ENCODE measurements around the gene EZR. TPM values are rescaled to one million over a fixed set of nuclear protein-coding genes. Genes with fewer than 3 reads are reported as not detected.
A peak's percentile ranks its signal among the peaks of the same experiment; 100 is the strongest.

EZR gene
- total RNA-seq, 1 experiment from 2014 or later: 263 TPM

- ChIA-PET CTCF (no interaction called here), POLR2A (no interaction called here)
- no peak overlapping the region for H3K4me3 ChIP-seq (ENCODE audit: low read depth in 2 of 2, low read length in 2 of 2)
- BruUV-seq (replicated peaks): no TSS peak
- no peaks in the 10 kb centered on the region for H3K4me1 ChIP-seq (ENCODE audit: control insufficient read depth, insufficient read depth, low read length)
- no peaks in the 10 kb centered on the region for H3K36me3 ChIP-seq (ENCODE audit: control insufficient read depth, insufficient read depth, low read length)
- intact Hi-C loops (cut with micrococcal nuclease; ENCODE audit: unreplicated experiment): no loop called here
- TF ChIP-seq TCF7L2 (IDR thresholded peaks at IDR 0.05; ENCODE audit: low read depth, low read length): no peak
- no peaks in the 10 kb centered on the region for H3K27me3 ChIP-seq (ENCODE audit: control insufficient read depth, insufficient read depth, low read length)
- ATAC-seq: no peak
- DNase-seq (ENCODE audit: low read depth, low spot score): no peak
- no peaks in the 10 kb centered on the region for H3K9me3 ChIP-seq (ENCODE audit: control insufficient read depth, insufficient read depth, low read depth, low read length)
- in situ Hi-C loops (cut with HindIII; ENCODE audit: low pct_unique_long_range_greater_than_20kb, low sequenced_read_pairs): no loop called here
- H3K27ac ChIP-seq (ENCODE audit: low read length): no peak overlapping the region
Measured at GRCh38 chr6:158828807-158829206, 9.6 kb upstream of the EZR start.

GRCh38 chr6:158826819-158827501 lies 7.8 kb upstream of the EZR start:
- POLR2A ChIA-PET: no interaction called here
- H3K4me3 ChIP-seq (ENCODE audit: low read depth in 2 of 2, low read length in 2 of 2): no peak overlapping the region
- H3K27me3 ChIP-seq (ENCODE audit: control insufficient read depth, insufficient read depth, low read length): no peaks in the 10 kb centered on the region
- CTCF ChIA-PET: no interaction called here
- intact Hi-C loops (cut with micrococcal nuclease; ENCODE audit: unreplicated experiment): no loop called here
- no peak for DNase-seq (ENCODE audit: low read depth, low spot score)
- no peaks in the 10 kb centered on the region for H3K36me3 ChIP-seq (ENCODE audit: control insufficient read depth, insufficient read depth, low read length)
- H3K9me3 ChIP-seq (ENCODE audit: control insufficient read depth, insufficient read depth, low read depth, low read length): no peaks in the 10 kb centered on the region
- no peak overlapping the region for H3K27ac ChIP-seq (ENCODE audit: low read length)
- ATAC-seq: no peak
- H3K4me1 ChIP-seq (ENCODE audit: control insufficient read depth, insufficient read depth, low read length): no peaks in the 10 kb centered on the region
- TF ChIP-seq TCF7L2 (IDR thresholded peaks at IDR 0.05; ENCODE audit: low read depth, low read length) (no peak), SIN3A (IDR thresholded peaks at IDR 0.05; ENCODE audit: borderline replicate concordance, insufficient read depth, low read depth, low read length) (no peak), POLR2AphosphoS5 (IDR thresholded peaks at IDR 0.05; ENCODE audit: low read depth, low read length) (no peak)
- TF ChIP-seq, protein P1, sequence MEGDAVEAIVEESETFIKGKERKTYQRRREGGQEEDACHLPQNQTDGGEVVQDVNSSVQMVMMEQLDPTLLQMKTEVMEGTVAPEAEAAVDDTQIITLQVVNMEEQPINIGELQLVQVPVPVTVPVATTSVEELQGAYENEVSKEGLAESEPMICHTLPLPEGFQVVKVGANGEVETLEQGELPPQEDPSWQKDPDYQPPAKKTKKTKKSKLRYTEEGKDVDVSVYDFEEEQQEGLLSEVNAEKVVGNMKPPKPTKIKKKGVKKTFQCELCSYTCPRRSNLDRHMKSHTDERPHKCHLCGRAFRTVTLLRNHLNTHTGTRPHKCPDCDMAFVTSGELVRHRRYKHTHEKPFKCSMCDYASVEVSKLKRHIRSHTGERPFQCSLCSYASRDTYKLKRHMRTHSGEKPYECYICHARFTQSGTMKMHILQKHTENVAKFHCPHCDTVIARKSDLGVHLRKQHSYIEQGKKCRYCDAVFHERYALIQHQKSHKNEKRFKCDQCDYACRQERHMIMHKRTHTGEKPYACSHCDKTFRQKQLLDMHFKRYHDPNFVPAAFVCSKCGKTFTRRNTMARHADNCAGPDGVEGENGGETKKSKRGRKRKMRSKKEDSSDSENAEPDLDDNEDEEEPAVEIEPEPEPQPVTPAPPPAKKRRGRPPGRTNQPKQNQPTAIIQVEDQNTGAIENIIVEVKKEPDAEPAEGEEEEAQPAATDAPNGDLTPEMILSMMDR (IDR thresholded peaks at IDR 0.05): no peak
- TF ChIP-seq, protein P2, sequence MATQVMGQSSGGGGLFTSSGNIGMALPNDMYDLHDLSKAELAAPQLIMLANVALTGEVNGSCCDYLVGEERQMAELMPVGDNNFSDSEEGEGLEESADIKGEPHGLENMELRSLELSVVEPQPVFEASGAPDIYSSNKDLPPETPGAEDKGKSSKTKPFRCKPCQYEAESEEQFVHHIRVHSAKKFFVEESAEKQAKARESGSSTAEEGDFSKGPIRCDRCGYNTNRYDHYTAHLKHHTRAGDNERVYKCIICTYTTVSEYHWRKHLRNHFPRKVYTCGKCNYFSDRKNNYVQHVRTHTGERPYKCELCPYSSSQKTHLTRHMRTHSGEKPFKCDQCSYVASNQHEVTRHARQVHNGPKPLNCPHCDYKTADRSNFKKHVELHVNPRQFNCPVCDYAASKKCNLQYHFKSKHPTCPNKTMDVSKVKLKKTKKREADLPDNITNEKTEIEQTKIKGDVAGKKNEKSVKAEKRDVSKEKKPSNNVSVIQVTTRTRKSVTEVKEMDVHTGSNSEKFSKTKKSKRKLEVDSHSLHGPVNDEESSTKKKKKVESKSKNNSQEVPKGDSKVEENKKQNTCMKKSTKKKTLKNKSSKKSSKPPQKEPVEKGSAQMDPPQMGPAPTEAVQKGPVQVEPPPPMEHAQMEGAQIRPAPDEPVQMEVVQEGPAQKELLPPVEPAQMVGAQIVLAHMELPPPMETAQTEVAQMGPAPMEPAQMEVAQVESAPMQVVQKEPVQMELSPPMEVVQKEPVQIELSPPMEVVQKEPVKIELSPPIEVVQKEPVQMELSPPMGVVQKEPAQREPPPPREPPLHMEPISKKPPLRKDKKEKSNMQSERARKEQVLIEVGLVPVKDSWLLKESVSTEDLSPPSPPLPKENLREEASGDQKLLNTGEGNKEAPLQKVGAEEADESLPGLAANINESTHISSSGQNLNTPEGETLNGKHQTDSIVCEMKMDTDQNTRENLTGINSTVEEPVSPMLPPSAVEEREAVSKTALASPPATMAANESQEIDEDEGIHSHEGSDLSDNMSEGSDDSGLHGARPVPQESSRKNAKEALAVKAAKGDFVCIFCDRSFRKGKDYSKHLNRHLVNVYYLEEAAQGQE (IDR thresholded peaks at IDR 0.05; ENCODE audit: insufficient read depth in 1 of 2, low read depth in 2 of 2, low read length in 1 of 2): no peak
- in situ Hi-C loops (cut with HindIII; ENCODE audit: low pct_unique_long_range_greater_than_20kb, low sequenced_read_pairs): no loop called here
- no TSS peak for BruUV-seq (replicated peaks)

DNA sequence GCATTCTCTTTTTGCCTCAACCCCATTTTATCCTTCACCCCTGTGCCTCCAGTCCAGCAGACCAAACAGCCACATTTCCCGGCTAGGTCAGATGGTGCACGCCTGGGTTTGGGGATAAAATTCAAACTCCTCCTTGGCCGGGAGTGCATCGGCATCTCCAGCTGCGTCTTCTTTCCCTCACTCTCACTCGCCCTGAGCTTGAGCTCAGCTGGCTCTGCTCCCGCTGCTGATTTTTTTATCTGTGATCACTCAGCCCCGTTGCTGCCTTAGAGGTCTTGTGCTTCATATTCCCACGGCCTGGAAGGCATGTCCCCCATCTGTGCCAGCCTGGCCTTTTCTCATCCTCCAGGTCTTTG lies 6.8 kb upstream of the EZR start:
- no peak overlapping the region for H3K4me3 ChIP-seq (ENCODE audit: low read depth in 2 of 2, low read length in 2 of 2)
- in situ Hi-C loops (cut with HindIII; ENCODE audit: low pct_unique_long_range_greater_than_20kb, low sequenced_read_pairs) (no loop called here), intact Hi-C loops (cut with micrococcal nuclease; ENCODE audit: unreplicated experiment) (no loop called here)
- no peak overlapping the region for H3K27ac ChIP-seq (ENCODE audit: low read length)
- H3K9me3 ChIP-seq (ENCODE audit: control insufficient read depth, insufficient read depth, low read depth, low read length): no peaks in the 10 kb centered on the region
- no peaks in the 10 kb centered on the region for H3K4me1 ChIP-seq (ENCODE audit: control insufficient read depth, insufficient read depth, low read length)
- ChIA-PET POLR2A (no interaction called here), CTCF (no interaction called here)
- TF ChIP-seq POLR2AphosphoS5 (IDR thresholded peaks at IDR 0.05; ENCODE audit: low read depth, low read length) (no peak), SIN3A (IDR thresholded peaks at IDR 0.05; ENCODE audit: borderline replicate concordance, insufficient read depth, low read depth, low read length) (no peak), TCF7L2 (IDR thresholded peaks at IDR 0.05; ENCODE audit: low read depth, low read length) (no peak)
- TF ChIP-seq, protein P1 (IDR thresholded peaks at IDR 0.05): no peak
- TF ChIP-seq, protein P2 (IDR thresholded peaks at IDR 0.05; ENCODE audit: insufficient read depth in 1 of 2, low read depth in 2 of 2, low read length in 1 of 2): no peak
- no peaks in the 10 kb centered on the region for H3K36me3 ChIP-seq (ENCODE audit: control insufficient read depth, insufficient read depth, low read length)
- no TSS peak for BruUV-seq (replicated peaks)
- H3K27me3 ChIP-seq (ENCODE audit: control insufficient read depth, insufficient read depth, low read length): no peaks in the 10 kb centered on the region
- DNase-seq (ENCODE audit: low read depth, low spot score) (no peak), ATAC-seq (0 out of 2 replicates have a peak, but pooled peaks have one; percentile 32)
